GM12878 (cell line): ENCODE measurements around the gene XRCC6. TPM values are rescaled to one million over a fixed set of nuclear protein-coding genes. Genes with fewer than 3 reads are reported as not detected.

Source experiments
- ATAC-seq: fragments of 200-7000 bp; cut with Tn5 transposase; 3 replicates; pipeline ENCODE4 v1.9.1; 2020; ENCODE audit warnings: mild to moderate bottlenecking, moderate library complexity
- BruUV-seq: library from RNA; stranded (reverse); fragments of 400-500 nt; replicated peaks from 2 replicates; lab custom pipeline; 2021; lab: Mats Ljungman, UMichigan
- CTCF ChIA-PET: fragments of 300-600 bp; sonication (Branson Sonifier 250); formaldehyde crosslinking; extraction: SDS; loops from one replicate; lab custom pipeline; 2021; ENCODE audit warnings: inconsistent platforms; lab: Yijun Ruan, JAX
- POLR2A ChIA-PET: fragments of 350-600 bp; formaldehyde crosslinking; extraction: SDS; loops from one replicate; lab custom pipeline; 2021; ENCODE audit warnings: inconsistent platforms; lab: Charles Lee
- RAD21 ChIA-PET: fragments of 300-600 bp; sonication (Branson Sonifier 250); formaldehyde crosslinking; loops from one replicate; lab custom pipeline; 2023; ENCODE audit warnings: antibody characterized with exemption; ENCODE audit not compliant: unreplicated experiment; lab: Charles Lee
- SMC1A ChIA-PET: fragments of 300-600 bp; sonication (Branson Sonifier 250); formaldehyde crosslinking; loops from one replicate; lab custom pipeline; 2023; ENCODE audit not compliant: unreplicated experiment, uncharacterized antibody; lab: Charles Lee
- DNase-seq: peaks from one replicate; pipeline ENCODE4 v3.0.0-alpha.2; 2011; ENCODE audit warnings: low read depth, low spot score
- FAIRE-seq: peaks from 3 replicates; lab custom pipeline; 2011; peaks lifted over from hg19 to GRCh38; lab: Jason Lieb, UNC
- H2AFZ ChIP-seq: 2 replicates; pipeline ENCODE4 v1.6.0; 2011; ENCODE audit warnings: low read depth, low read length, control low read depth; ENCODE audit not compliant: control insufficient read depth
- H3K27ac ChIP-seq: 2 replicates; pipeline ENCODE4 v1.5.1; 2011; ENCODE audit warnings: control low read depth; ENCODE audit not compliant: control insufficient read depth, insufficient read depth
- H3K27me3 ChIP-seq, 2 experiments: replicated peaks in 1 of 2; 2 replicates each; pipeline versions ENCODE4 v1.6.0 to v1.6.1; 2011; ENCODE audit warnings: low read length in 1 of 2; ENCODE audit not compliant: control insufficient read depth in 2 of 2, insufficient read depth in 2 of 2
- H3K36me3 ChIP-seq, 2 experiments: 2 replicates each; pipeline ENCODE4 v1.5.1; 2011; ENCODE audit warnings: low read length in 1 of 2; ENCODE audit not compliant: control insufficient read depth in 2 of 2, insufficient read depth in 2 of 2
- H3K4me1 ChIP-seq: 2 replicates; pipeline ENCODE4 v1.6.1; 2011; ENCODE audit warnings: mild to moderate bottlenecking, low read length, moderate library complexity, mixed read lengths; ENCODE audit not compliant: control insufficient read depth, insufficient read depth
- H3K4me2 ChIP-seq: 2 replicates; pipeline ENCODE4 v1.6.0; 2011; ENCODE audit warnings: control low read depth; ENCODE audit not compliant: control insufficient read depth, insufficient read depth
- H3K4me3 ChIP-seq: fragments of 200-600 bp; sonication (generic); 2 replicates; pipeline ENCODE4 v1.5.1; 2016
- H3K79me2 ChIP-seq: 2 replicates; pipeline ENCODE4 v1.6.0; 2011; ENCODE audit warnings: low read length; ENCODE audit not compliant: control insufficient read depth, insufficient read depth
- H3K9ac ChIP-seq: 2 replicates; pipeline ENCODE4 v1.8.0; 2011; ENCODE audit warnings: low read length, control low read depth, mixed read lengths; ENCODE audit not compliant: control insufficient read depth, insufficient read depth
- H3K9me3 ChIP-seq: replicated peaks from 3 replicates; pipeline ENCODE4 v1.5.1; 2011; ENCODE audit warnings: mild to moderate bottlenecking, low read length; ENCODE audit not compliant: control insufficient read depth, insufficient read depth
- H4K20me1 ChIP-seq: 2 replicates; pipeline ENCODE4 v1.6.0; 2011; ENCODE audit not compliant: control insufficient read depth, insufficient read depth
- BACH1 ChIP-seq: fragments of 450-650 bp; IDR thresholded peaks from 2 replicates; pipeline ENCODE4 v1.6.1; 2017; ENCODE audit warnings: mild to moderate bottlenecking, borderline replicate concordance
- EED ChIP-seq: sonication (generic); IDR thresholded peaks from 2 replicates; pipeline ENCODE4 v1.6.1; 2016; ENCODE audit warnings: antibody characterized with exemption, low read depth
- MYB ChIP-seq: fragments of 150-350 bp; IDR thresholded peaks from 2 replicates; pipeline ENCODE4 v1.6.1; 2014; ENCODE audit warnings: mild to moderate bottlenecking, low read depth, low read length, borderline replicate concordance
- NFXL1 ChIP-seq: fragments of 450-650 bp; IDR thresholded peaks from 2 replicates; pipeline ENCODE4 v1.6.1; 2017; ENCODE audit warnings: antibody characterized with exemption, mild to moderate bottlenecking, borderline replicate concordance
- PAX8 ChIP-seq: fragments of 450-650 bp; IDR thresholded peaks from 2 replicates; pipeline ENCODE4 v1.6.1; 2017; ENCODE audit warnings: mild to moderate bottlenecking, moderate library complexity
- SMAD1 ChIP-seq: fragments of 450-650 bp; IDR thresholded peaks from 2 replicates; pipeline ENCODE4 v1.6.1; 2018; ENCODE audit warnings: mild to moderate bottlenecking, low read depth; ENCODE audit not compliant: partially characterized antibody
- STAT3 ChIP-seq: IDR thresholded peaks from 2 replicates; pipeline ENCODE4 v1.6.1; 2011; ENCODE audit warnings: low read depth, low read length, improper control_type of control experiment
- TARDBP ChIP-seq: IDR thresholded peaks from 2 replicates; pipeline ENCODE4 v1.6.1; 2016; ENCODE audit warnings: borderline replicate concordance
- TCF12 ChIP-seq: IDR thresholded peaks from 2 replicates; pipeline ENCODE4 v1.6.1; 2011; ENCODE audit warnings: low read depth, mild to moderate bottlenecking, low read length
- ZNF217 ChIP-seq: fragments of 450-650 bp; IDR thresholded peaks from 2 replicates; pipeline ENCODE4 v1.6.1; 2017; ENCODE audit warnings: antibody characterized with exemption, mild to moderate bottlenecking
- WGBS: methylation state at CpG from one replicate; pipeline ENCODE4 v1.1.6; 2016; ENCODE audit warnings: low lambda C conversion rate; ENCODE audit not compliant: insufficient replicate concordance, insufficient coverage; ENCODE audit errors: missing lambda C conversion rate; 5-methylcytosine and 5-hydroxymethylcytosine counted together
- in situ Hi-C: fragments of 300-500 bp; cut with MboI; formaldehyde crosslinking; loops from 9 replicates; pipeline ENCODE4 v1.14.3; 2018; ENCODE audit warnings: mixed read lengths
- intact Hi-C: fragments of 100-400 bp; cut with micrococcal nuclease; formaldehyde crosslinking; loops from one replicate; pipeline ENCODE4 v1.14.2; 2022; ENCODE audit not compliant: unreplicated experiment
- polyA plus RNA-seq, 11 experiments: library from polyadenylated mRNA; depleted of rRNA in 4 of 11; unstranded in 6 of 11; stranded (reverse) in 5 of 11; fragments of >200 nt; fragmentation: Nextera tagmentation in 4 of 11; fragmentation: Illumina TruSeq in 1 of 11; extraction: Ambion mirVana in 4 of 11; extraction: Trizol in 1 of 11; gene quantifications; 1 replicate in 1 of 11; 2 replicates in 10 of 11; pipeline versions ENCODE4 v1.2.1 to v1.2.3, GENCODE V29; 2011 to 2016; ENCODE audit warnings: inconsistent platforms in 2 of 11, missing spikeins in 2 of 11, low read depth in 1 of 11
- total RNA-seq, 4 experiments: library from RNA; depleted of rRNA in 3 of 4; stranded (reverse); fragments of >200 nt in 3 of 4; fragmentation: Illumina TruSeq in 1 of 4; extraction: Trizol in 1 of 4; gene quantifications; 2 replicates each; pipeline versions ENCODE4 v1.2.1 to v1.2.3, GENCODE V29; 2013 to 2021
- TF ChIP-seq, protein P1 (sequence below), 3 experiments: IDR thresholded peaks in 2 of 3; conservative IDR thresholded peaks in 1 of 3; 2 replicates each; pipeline ENCODE4 v1.5.1; 2011; ENCODE audit warnings: low read depth in 3 of 3, low read length in 3 of 3, mild to moderate bottlenecking in 3 of 3, control low read depth in 2 of 3, moderate library complexity in 2 of 3, inconsistent platforms in 1 of 3, mixed read lengths in 1 of 3; ENCODE audit not compliant: control insufficient read depth in 2 of 3, insufficient read depth in 1 of 3; ENCODE audit errors: extremely low read depth in 1 of 3
- TF ChIP-seq, protein P2 (sequence below): IDR thresholded peaks from 2 replicates; pipeline ENCODE4 v1.6.1; 2012; ENCODE audit warnings: low read length, inconsistent platforms
- TF ChIP-seq, protein P3 (sequence below): IDR thresholded peaks from 2 replicates; pipeline ENCODE4 v1.6.1; 2011; ENCODE audit warnings: low read depth, mild to moderate bottlenecking, low read length, moderate library complexity, borderline replicate concordance; ENCODE audit errors: extremely low read depth

XRCC6 gene
- total and polyA plus RNA-seq, 10 of the 15 experiments (the other 5 are each of a cell fraction or from before 2014, with no cell fraction given): 186 to 718 (median 348) TPM

DNA sequence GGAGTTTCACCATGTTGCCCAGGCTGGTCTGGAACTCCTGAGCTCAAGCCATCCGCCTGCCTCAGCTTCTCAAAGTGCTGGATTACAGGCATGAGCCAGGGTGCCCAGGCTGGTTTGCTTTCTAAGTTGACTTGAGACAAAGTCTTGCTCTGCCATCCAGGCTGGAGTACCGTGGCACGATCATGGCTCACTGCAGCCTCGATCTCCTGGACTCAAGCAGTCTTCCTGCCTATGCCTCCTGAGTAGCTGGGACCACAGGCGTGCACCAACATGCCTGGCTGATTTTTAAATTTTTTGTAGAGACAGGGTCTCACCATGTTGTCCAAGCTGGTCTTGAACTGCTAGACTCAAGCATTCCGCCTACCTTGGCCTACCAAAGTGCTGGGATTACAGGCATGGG is 36.6 kb downstream of the XRCC6 start (continued):
- TF ChIP-seq, protein P1, sequence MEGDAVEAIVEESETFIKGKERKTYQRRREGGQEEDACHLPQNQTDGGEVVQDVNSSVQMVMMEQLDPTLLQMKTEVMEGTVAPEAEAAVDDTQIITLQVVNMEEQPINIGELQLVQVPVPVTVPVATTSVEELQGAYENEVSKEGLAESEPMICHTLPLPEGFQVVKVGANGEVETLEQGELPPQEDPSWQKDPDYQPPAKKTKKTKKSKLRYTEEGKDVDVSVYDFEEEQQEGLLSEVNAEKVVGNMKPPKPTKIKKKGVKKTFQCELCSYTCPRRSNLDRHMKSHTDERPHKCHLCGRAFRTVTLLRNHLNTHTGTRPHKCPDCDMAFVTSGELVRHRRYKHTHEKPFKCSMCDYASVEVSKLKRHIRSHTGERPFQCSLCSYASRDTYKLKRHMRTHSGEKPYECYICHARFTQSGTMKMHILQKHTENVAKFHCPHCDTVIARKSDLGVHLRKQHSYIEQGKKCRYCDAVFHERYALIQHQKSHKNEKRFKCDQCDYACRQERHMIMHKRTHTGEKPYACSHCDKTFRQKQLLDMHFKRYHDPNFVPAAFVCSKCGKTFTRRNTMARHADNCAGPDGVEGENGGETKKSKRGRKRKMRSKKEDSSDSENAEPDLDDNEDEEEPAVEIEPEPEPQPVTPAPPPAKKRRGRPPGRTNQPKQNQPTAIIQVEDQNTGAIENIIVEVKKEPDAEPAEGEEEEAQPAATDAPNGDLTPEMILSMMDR (IDR thresholded peaks at IDR 0.05 in 2 of 3, conservative IDR thresholded peaks at IDR 0.05 in 1 of 3; ENCODE audit: control insufficient read depth in 2 of 3, extremely low read depth in 1 of 3, insufficient read depth in 1 of 3, low read depth in 3 of 3, low read length in 3 of 3): no peak
- no peak for TF ChIP-seq EED
- TF ChIP-seq PAX8: no peak
- TF ChIP-seq TARDBP: no peak
- no peak for TF ChIP-seq MYB
- TF ChIP-seq TCF12: no peak
- TF ChIP-seq ZNF217: no peak

DNA sequence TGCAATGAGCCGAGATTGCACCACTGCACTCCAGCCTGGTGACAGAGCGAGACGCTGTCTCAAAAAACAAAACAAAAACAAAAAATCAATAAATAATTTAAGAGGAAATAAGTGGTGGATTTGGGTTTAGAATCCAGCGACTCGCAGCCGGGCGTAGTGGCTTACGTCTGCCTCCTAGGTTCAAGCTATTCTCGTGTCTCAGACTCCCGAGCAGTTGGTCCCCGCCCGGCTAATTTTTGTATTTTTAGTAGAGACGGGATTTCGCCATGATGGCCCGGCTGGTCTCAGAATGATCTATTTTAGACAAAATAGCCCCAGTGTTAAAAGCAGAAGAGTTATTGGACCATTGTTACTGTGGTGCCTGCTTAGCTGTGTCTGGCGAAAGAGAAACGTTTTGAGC is 37.8 kb downstream of the XRCC6 start:
- ChIA-PET RAD21 (no interaction called here), SMC1A (no interaction called here), CTCF (no interaction called here), POLR2A (interaction anchor here (0.6 kb wide), 1 partner anchor 281 kb away, joined by 7 read pairs; no protein-coding TSS in a partner anchor)
- Histone ChIP-seq H3K4me2 (no peak overlapping the region), H3K4me1 (no peaks in the 10 kb centered on the region), H3K4me3 (no peak overlapping the region), H3K27ac (no peak overlapping the region), H3K79me2 (no peaks in the 10 kb centered on the region), H3K9me3 (no peaks in the 10 kb centered on the region), H4K20me1 (no peaks in the 10 kb centered on the region), H3K36me3 (peaks cover 26 to 35% of the 10 kb centered on the region in 2 experiments), H3K27me3 (no peaks in the 10 kb centered on the region), H2AFZ (no peak overlapping the region), H3K9ac (no peak overlapping the region)
- no peak for TF ChIP-seq STAT3
- TF ChIP-seq, protein P2, sequence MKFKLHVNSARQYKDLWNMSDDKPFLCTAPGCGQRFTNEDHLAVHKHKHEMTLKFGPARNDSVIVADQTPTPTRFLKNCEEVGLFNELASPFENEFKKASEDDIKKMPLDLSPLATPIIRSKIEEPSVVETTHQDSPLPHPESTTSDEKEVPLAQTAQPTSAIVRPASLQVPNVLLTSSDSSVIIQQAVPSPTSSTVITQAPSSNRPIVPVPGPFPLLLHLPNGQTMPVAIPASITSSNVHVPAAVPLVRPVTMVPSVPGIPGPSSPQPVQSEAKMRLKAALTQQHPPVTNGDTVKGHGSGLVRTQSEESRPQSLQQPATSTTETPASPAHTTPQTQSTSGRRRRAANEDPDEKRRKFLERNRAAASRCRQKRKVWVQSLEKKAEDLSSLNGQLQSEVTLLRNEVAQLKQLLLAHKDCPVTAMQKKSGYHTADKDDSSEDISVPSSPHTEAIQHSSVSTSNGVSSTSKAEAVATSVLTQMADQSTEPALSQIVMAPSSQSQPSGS: no peak
- TF ChIP-seq BACH1: no peak
- no peak for TF ChIP-seq NFXL1
- TF ChIP-seq, protein P3, sequence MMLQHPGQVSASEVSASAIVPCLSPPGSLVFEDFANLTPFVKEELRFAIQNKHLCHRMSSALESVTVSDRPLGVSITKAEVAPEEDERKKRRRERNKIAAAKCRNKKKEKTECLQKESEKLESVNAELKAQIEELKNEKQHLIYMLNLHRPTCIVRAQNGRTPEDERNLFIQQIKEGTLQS: no peak
- TF ChIP-seq SMAD1: no peak
- intact Hi-C loops: no loop called here
- BruUV-seq: no TSS peak
- FAIRE-seq (peak; percentile 99), DNase-seq (no peak), ATAC-seq (no peak)
- 98% methylated on average over 17 of the region's 17 CpGs for WGBS
- in situ Hi-C loops: no loop called here
